Measurements from ENCODE around the gene APMAP.

The APMAP gene

GRCh38 chr20:24962510-24962909, 30.0 kb downstream of the APMAP start:
- TF ChIP-seq POLR2AphosphoS5 (IDR thresholded peaks at IDR 0.05; ENCODE audit: low read depth, low read length) (no peak), REST (IDR thresholded peaks at IDR 0.05; ENCODE audit: insufficient read depth in 1 of 2, low read depth in 2 of 2, low read length in 2 of 2) (no peak), SIN3A (IDR thresholded peaks at IDR 0.05; ENCODE audit: borderline replicate concordance, insufficient read depth, low read length) (no peak), TAF1 (IDR thresholded peaks at IDR 0.05; ENCODE audit: borderline replicate concordance, insufficient read depth, low read length) (no peak), FOXP2 (optimal IDR thresholded peaks at IDR 0.05; ENCODE audit: borderline replicate concordance, extremely low read depth, extremely low read length, insufficient read depth) (no peak)

- no peak for TF ChIP-seq FOXP2 (optimal IDR thresholded peaks at IDR 0.05; ENCODE audit: borderline replicate concordance, extremely low read depth, extremely low read length, insufficient read depth)
- TF ChIP-seq REST (IDR thresholded peaks at IDR 0.05; ENCODE audit: insufficient read depth in 1 of 2, low read depth in 2 of 2, low read length in 2 of 2) = no peak
- TF ChIP-seq SIN3A (IDR thresholded peaks at IDR 0.05; ENCODE audit: borderline replicate concordance, insufficient read depth, low read length) = no peak
- TF ChIP-seq TAF1 (IDR thresholded peaks at IDR 0.05; ENCODE audit: borderline replicate concordance, insufficient read depth, low read length) = no peak
- TF ChIP-seq POLR2AphosphoS5 (IDR thresholded peaks at IDR 0.05; ENCODE audit: low read depth, low read length) = no peak
Observed at GRCh38 chr20:24962182-24962492, 30.4 kb downstream of the APMAP start.

GRCh38 chr20:24961384-24962181, 31.0 kb downstream of the APMAP start:
- TF ChIP-seq REST (IDR thresholded peaks at IDR 0.05; ENCODE audit: insufficient read depth in 1 of 2, low read depth in 2 of 2, low read length in 2 of 2) = no peak
- no peak for TF ChIP-seq FOXP2 (optimal IDR thresholded peaks at IDR 0.05; ENCODE audit: borderline replicate concordance, extremely low read depth, extremely low read length, insufficient read depth)
- TF ChIP-seq SIN3A (IDR thresholded peaks at IDR 0.05; ENCODE audit: borderline replicate concordance, insufficient read depth, low read length) = no peak
- TF ChIP-seq TAF1 (IDR thresholded peaks at IDR 0.05; ENCODE audit: borderline replicate concordance, insufficient read depth, low read length) = no peak
- no peak for TF ChIP-seq POLR2AphosphoS5 (IDR thresholded peaks at IDR 0.05; ENCODE audit: low read depth, low read length)

GRCh38 chr20:24960861-24961260, 31.7 kb downstream of the APMAP start:
- TF ChIP-seq REST (IDR thresholded peaks at IDR 0.05; ENCODE audit: insufficient read depth in 1 of 2, low read depth in 2 of 2, low read length in 2 of 2) (no peak), TAF1 (IDR thresholded peaks at IDR 0.05; ENCODE audit: borderline replicate concordance, insufficient read depth, low read length) (no peak)

Measured in PFSK-1 (cell line).